Adrenal gland (tissue), 12 donors: Measurements from ENCODE around the gene CACNB4. TPM values are rescaled to one million over a fixed set of nuclear protein-coding genes. Genes with fewer than 3 reads are reported as not detected.

Experiments
- DNase-seq, 7 donors: peaks; one replicate each; pipeline ENCODE4 v3.0.0-alpha.2; 2019 to 2020
- H3K27ac ChIP-seq, 5 donors: fragments of 200-600 bp; sonication (generic) in 4 of 5; 1 replicate in 3 of 5; 2 replicates in 2 of 5; pipeline versions ENCODE4 v1.5.1 to v1.8.0; 2016 to 2020; ENCODE audit warnings: mild to moderate bottlenecking in 1 of 5
- H3K27me3 ChIP-seq: fragments of 200-600 bp; 2 replicates; pipeline ENCODE4 v1.8.0; 2021
- H3K36me3 ChIP-seq, 2 donors: fragments of 200-600 bp; replicated peaks in 1 of 2; 1 replicate in 1 of 2; 2 replicates in 1 of 2; pipeline versions ENCODE4 v1.5.1 to v1.8.0; 2018 to 2022
- H3K4me1 ChIP-seq, 2 donors: fragments of 200-600 bp; replicated peaks in 1 of 2; 1 replicate in 1 of 2; 2 replicates in 1 of 2; pipeline versions ENCODE4 v1.5.1 to v1.8.0; 2018 to 2021
- H3K4me3 ChIP-seq, 4 donors: fragments of 200-600 bp; sonication (generic) in 3 of 4; one replicate each; pipeline ENCODE4 v1.5.1; 2016 to 2018
- H3K9me3 ChIP-seq, 3 donors: fragments of 200-600 bp; sonication (generic) in 1 of 3; replicated peaks in 1 of 3; 1 replicate in 2 of 3; 2 replicates in 1 of 3; pipeline versions ENCODE4 v1.5.1 to v1.8.0; 2016 to 2021
- POLR2A ChIP-seq, 2 donors: fragments of 450-650 bp; IDR thresholded peaks; one replicate each; pipeline ENCODE4 v1.6.1; 2017; ENCODE audit warnings: antibody characterized with exemption in 2 of 2, mild to moderate bottlenecking in 2 of 2, moderate library complexity in 1 of 2
- WGBS, 4 donors: extraction: QIAGEN DNeasy Blood & Tissue Kit in 2 of 4; methylation state at CpG; one replicate each; pipeline versions ENCODE4 v1.1.5 to v1.1.7; 2013 to 2017; 5-methylcytosine and 5-hydroxymethylcytosine counted together
- intact Hi-C, 2 donors: fragments of 100-400 bp; cut with DNase I; formaldehyde crosslinking; loops; one replicate each; pipeline versions ENCODE4 v1.14.1 to v1.15.0; 2022 to 2023
- polyA plus RNA-seq, 3 donors: library from polyadenylated mRNA; stranded (reverse); fragments of 200-250 nt in 2 of 3; fragments of 350-450 nt in 1 of 3; fragmentation: Illumina TruSeq in 1 of 3; extraction: RNeasy Lipid Tissue Mini Kit (QIAGEN cat#74804) in 1 of 3; gene quantifications; one replicate each; pipeline ENCODE4 v1.2.3, GENCODE V29; 2013 to 2014
- total RNA-seq, 9 donors: library from RNA; depleted of rRNA in 4 of 9; stranded (reverse); fragments of >200 nt in 4 of 9; fragments of 120-200 nt in 1 of 9; fragmentation: NEBNext Ultra II Directional in 1 of 9; extraction: Animal tissue kit (Norgen Biotek cat#: 25700) in 1 of 9; gene quantifications; one replicate each; pipeline versions ENCODE4 v1.1.0 to v1.2.4, GENCODE V29; 2013 to 2023
- TF ChIP-seq, protein P1 (sequence below), 6 experiments: fragments of 450-650 bp in 4 of 6; fragments of 200-600 bp in 2 of 6; sonication (generic) in 1 of 6; IDR thresholded peaks; 1 replicate in 5 of 6; 2 replicates in 1 of 6; pipeline versions ENCODE4 v1.5.1 to v1.8.0; 2016 to 2021; ENCODE audit warnings: antibody characterized with exemption in 6 of 6, mild to moderate bottlenecking in 2 of 6, moderate library complexity in 1 of 6
- donor health status: healthy with polysubstance abuse.
- donor health status: Bipolar disorder and iron deficiency.
- donor health status: DM: yes; HTN: yes; CAD: no.
- donor health status: DM: no; HTN: no; CAD: no.
- donor health status: DM: no; HTN: no; CAD: no.
- donor health status: DM: yes; HTN: yes; CAD: no.

CACNB4 gene
- total and polyA plus RNA-seq, 12 donors: 0.60 to 8.5 (median 1.9) TPM

DNA sequence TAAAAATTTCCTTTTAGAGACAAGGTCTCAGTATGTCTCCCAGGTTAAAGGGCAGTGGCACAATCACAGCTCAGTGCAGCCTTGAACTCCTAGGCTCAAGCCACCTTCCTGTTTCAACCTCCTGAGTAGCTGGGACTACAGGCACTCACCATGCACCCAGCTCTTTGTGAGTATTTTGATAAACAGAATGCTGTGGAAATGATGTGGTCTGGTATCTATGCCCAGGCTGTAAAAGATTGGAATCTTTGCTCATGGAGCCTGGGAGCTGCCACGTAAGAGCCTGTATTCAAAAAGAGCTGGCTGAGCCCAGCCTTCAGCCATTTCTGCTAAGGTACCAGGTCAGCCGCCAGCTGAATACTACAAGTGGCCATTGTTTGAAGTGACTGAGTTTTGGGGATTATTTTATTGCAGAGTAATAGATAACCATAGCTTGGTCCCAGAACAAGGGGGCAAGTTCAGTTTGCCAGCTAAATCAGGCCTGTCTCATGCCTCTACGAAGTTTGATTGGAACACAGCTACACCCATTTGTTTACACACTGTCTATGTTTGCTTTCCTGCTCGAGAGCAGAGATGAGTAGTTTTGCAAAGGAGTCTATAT is 249.3 kb downstream of the CACNB4 start:
- no peaks in the 10 kb centered on the region for H3K9me3 ChIP-seq
- H3K27me3 ChIP-seq: no peaks in the 10 kb centered on the region
- H3K4me1 ChIP-seq: peaks cover 0 to 4% of the 10 kb centered on the region in 2 donors
- no peak overlapping the region for H3K27ac ChIP-seq
- no peak overlapping the region for H3K4me3 ChIP-seq
- intact Hi-C loops: no loop called here
- no peak for DNase-seq
- H3K36me3 ChIP-seq: no peaks in the 10 kb centered on the region
- no peak for TF ChIP-seq POLR2A (IDR thresholded peaks at IDR 0.05)
- TF ChIP-seq, protein P1, sequence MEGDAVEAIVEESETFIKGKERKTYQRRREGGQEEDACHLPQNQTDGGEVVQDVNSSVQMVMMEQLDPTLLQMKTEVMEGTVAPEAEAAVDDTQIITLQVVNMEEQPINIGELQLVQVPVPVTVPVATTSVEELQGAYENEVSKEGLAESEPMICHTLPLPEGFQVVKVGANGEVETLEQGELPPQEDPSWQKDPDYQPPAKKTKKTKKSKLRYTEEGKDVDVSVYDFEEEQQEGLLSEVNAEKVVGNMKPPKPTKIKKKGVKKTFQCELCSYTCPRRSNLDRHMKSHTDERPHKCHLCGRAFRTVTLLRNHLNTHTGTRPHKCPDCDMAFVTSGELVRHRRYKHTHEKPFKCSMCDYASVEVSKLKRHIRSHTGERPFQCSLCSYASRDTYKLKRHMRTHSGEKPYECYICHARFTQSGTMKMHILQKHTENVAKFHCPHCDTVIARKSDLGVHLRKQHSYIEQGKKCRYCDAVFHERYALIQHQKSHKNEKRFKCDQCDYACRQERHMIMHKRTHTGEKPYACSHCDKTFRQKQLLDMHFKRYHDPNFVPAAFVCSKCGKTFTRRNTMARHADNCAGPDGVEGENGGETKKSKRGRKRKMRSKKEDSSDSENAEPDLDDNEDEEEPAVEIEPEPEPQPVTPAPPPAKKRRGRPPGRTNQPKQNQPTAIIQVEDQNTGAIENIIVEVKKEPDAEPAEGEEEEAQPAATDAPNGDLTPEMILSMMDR (IDR thresholded peaks at IDR 0.05): no peak
- 93 to 97% (median 95%) methylated on average over 4 of the region's 4 CpGs for WGBS, 4 donors

DNA sequence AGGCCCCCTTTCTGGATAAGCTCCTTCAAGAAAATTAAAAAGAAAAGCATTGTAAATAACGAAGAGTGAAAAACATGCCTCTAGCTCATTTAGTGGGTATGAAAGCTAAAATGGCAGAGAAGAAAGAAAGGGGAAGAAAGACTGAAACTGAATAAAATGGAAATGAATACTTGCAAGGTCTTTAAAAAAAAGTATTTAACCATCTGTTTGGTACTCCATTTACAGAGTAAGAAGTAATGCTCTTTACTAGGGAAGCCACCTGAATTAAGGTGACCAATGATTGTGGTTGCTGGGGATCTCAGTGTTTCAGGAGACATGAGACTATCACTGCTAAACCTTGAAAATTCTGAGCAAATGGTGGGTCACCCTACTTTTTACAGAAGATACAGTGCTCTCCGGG is 253.0 kb downstream of the CACNB4 start:
- Histone ChIP-seq H3K27ac (no peak overlapping the region), H3K4me3 (no peak overlapping the region), H3K36me3 (no peaks in the 10 kb centered on the region), H3K9me3 (no peaks in the 10 kb centered on the region), H3K27me3 (no peaks in the 10 kb centered on the region), H3K4me1 (peaks cover 0 to 12% of the 10 kb centered on the region in 2 donors)
- TF ChIP-seq, protein P1 (IDR thresholded peaks at IDR 0.05): no peak
- no peak for TF ChIP-seq POLR2A (IDR thresholded peaks at IDR 0.05)
- no peak for DNase-seq
- intact Hi-C loops: no loop called here
- WGBS, 4 donors: 89 to 97% (median 94%) methylated on average over 2 of the region's 2 CpGs

DNA sequence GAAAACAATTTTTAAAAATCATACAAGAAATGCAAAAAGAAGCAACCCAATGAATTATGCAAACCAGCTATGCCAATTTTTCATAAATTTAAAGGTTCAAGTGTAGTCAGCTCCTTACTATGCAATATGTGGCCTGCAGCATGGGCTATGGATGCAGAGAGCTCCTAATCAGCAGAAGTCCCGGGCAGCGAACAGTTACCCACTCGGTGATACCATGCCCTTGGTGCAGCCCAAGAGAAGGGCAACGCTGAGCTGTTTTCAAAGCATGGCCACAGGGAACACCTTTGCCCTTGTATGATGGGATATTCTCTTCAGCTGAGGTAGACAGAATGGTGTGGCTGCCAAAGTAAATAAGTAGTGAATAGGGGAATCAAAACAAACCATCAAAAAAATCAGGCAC is 253.4 kb downstream of the CACNB4 start:
- H3K9me3 ChIP-seq: no peaks in the 10 kb centered on the region
- no peaks in the 10 kb centered on the region for H3K36me3 ChIP-seq
- no peaks in the 10 kb centered on the region for H3K27me3 ChIP-seq
- TF ChIP-seq POLR2A (IDR thresholded peaks at IDR 0.05): no peak
- TF ChIP-seq, protein P1 (IDR thresholded peaks at IDR 0.05): no peak
- no peak for DNase-seq
- peaks cover 0 to 12% of the 10 kb centered on the region in 2 donors for H3K4me1 ChIP-seq
- WGBS, 4 donors: 80 to 82% (median 82%) methylated on average over 4 of the region's 4 CpGs
- intact Hi-C loops: no loop called here
- H3K4me3 ChIP-seq: no peak overlapping the region
- no peak overlapping the region for H3K27ac ChIP-seq

DNA sequence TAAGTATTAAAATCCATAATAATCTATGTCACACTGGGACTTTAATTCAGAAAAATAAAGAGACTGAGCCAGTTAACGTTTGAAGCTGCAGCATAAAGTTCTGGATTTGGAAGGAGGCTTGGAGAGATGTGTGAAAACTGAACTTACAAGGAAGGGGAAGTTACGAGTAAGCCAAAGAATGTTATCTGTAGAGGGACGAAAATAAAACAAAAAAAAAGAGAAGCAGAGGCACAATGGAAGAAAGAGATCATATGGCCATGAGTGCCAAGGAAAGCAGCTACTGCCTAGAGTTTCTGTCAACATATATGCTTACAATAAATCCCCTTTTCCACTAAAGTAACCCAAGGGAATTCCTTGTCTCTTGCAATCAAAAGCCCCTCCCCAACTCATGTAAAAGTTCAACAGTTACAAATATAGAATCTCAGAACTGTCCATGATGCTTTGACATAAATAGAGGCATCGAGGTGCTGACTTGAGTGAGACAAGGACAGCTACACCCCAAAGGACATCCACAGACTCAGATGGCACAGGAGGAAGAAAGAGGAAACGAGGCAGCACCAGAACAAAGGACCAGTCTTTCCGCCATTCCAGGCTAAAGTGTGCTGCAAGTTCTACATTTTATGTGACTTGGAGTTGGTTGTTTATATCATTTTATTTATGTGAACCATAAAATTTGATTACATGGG is 254.5 kb downstream of the CACNB4 start:
- TF ChIP-seq, protein P1 (IDR thresholded peaks at IDR 0.05): no peak
- no peak for TF ChIP-seq POLR2A (IDR thresholded peaks at IDR 0.05)
- intact Hi-C loops: no loop called here
- peaks cover 0 to 12% of the 10 kb centered on the region in 2 donors for H3K4me1 ChIP-seq
- H3K9me3 ChIP-seq: no peaks in the 10 kb centered on the region
- no peak for DNase-seq
- no peaks in the 10 kb centered on the region for H3K36me3 ChIP-seq
- H3K4me3 ChIP-seq: no peak overlapping the region
- 57 to 67% (median 62%) methylated on average over 6 of the region's 6 CpGs for WGBS, 4 donors
- H3K27me3 ChIP-seq: no peaks in the 10 kb centered on the region
- peak overlapping the region in 1 of 5 donors; percentile 39 for H3K27ac ChIP-seq
